ENCODE measurements around the gene MAPT. TPM values are rescaled to one million over a fixed set of nuclear protein-coding genes. Genes with fewer than 3 reads are reported as not detected.

Gene MAPT
- total RNA-seq, 1 donor from 2014 or later, result 0.18 TPM

- Mint-ChIP-seq H3K9me3 (no peaks in the 10 kb centered on the region), H3K4me1 (peaks cover 4% of the 10 kb centered on the region), H3K4me3 (no peak overlapping the region), H3K27me3 (peaks cover 31% of the 10 kb centered on the region), H3K36me3 (ENCODE audit: low read depth) (no peaks in the 10 kb centered on the region), H3K27ac (no peak overlapping the region)
- DNase-seq (no peak), ATAC-seq (ENCODE audit: low read depth) (no peak)
- CTCF ChIA-PET, result no interaction called here
- intact Hi-C loops (cut with micrococcal nuclease), result no loop called here
- no peak for TF ChIP-seq CTCF (IDR thresholded peaks at IDR 0.05)
- POLR2A ChIA-PET, result no interaction called here
These were observed 57.6 kb downstream of the MAPT start for GRCh38 chr17:45951941-45952340.

DNA sequence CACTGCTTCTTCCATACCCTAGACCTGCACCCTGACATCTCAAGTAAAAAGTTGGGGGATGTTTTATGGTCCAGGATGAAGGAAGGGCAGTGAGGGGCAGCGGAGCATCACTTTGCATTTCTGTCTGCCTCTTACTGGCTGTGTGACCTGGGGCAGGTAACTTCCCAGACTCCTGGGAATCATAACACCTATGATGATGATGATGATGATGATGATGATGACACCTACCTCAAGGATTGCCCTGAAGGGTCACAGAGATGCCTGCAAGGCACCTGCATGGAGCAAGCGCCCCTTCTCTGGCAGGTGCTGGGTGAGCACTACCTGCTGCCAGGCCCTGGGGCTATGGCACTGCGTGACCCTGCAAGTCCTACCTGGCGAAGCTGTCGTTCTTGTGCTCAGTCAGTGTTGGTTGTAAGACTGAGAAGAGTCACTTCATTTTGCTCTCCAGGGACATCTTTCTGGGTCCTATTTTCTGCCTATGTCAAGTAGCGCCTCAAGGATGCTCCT, 58.5 kb downstream of the MAPT start:
- TF ChIP-seq CTCF (IDR thresholded peaks at IDR 0.05), result no peak
- POLR2A ChIA-PET, result no interaction called here
- Mint-ChIP-seq H3K4me1 (peaks cover 4% of the 10 kb centered on the region), H3K4me3 (no peak overlapping the region), H3K9me3 (no peaks in the 10 kb centered on the region), H3K27ac (no peak overlapping the region), H3K27me3 (peaks cover 31% of the 10 kb centered on the region), H3K36me3 (ENCODE audit: low read depth) (no peaks in the 10 kb centered on the region)
- DNase-seq, result no peak
- intact Hi-C loops (cut with micrococcal nuclease), result no loop called here
- ATAC-seq (ENCODE audit: low read depth), result no peak
- CTCF ChIA-PET, result no interaction called here

DNA sequence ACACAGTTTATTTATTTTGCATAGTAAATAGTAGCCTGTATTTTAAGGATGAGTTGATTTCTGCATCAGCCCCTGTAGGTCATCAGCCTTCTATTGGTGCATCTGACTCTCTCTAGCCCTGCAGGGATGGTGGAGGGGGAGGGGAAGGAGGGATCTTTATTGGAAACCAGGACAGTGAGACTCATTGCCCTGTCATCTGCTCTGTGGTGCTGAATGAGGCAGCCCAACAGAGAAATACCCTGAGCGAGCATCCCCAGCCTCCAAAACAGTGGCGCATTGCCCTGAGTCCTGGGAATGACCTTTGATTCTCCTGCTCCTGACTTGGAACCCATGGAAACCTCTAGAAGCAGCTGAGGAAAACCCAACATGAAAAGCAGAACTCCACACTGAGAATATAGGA, 59.2 kb downstream of the MAPT start:
- POLR2A ChIA-PET, result no interaction called here
- Mint-ChIP-seq H3K27ac (no peak overlapping the region), H3K27me3 (peaks cover 29% of the 10 kb centered on the region), H3K4me1 (peaks cover 4% of the 10 kb centered on the region), H3K4me3 (no peak overlapping the region), H3K9me3 (no peaks in the 10 kb centered on the region), H3K36me3 (ENCODE audit: low read depth) (no peaks in the 10 kb centered on the region)
- CTCF ChIA-PET, result no interaction called here
- intact Hi-C loops (cut with micrococcal nuclease), result no loop called here
- no peak for DNase-seq
- ATAC-seq (ENCODE audit: low read depth), result no peak
- no peak for TF ChIP-seq CTCF (IDR thresholded peaks at IDR 0.05)

DNA sequence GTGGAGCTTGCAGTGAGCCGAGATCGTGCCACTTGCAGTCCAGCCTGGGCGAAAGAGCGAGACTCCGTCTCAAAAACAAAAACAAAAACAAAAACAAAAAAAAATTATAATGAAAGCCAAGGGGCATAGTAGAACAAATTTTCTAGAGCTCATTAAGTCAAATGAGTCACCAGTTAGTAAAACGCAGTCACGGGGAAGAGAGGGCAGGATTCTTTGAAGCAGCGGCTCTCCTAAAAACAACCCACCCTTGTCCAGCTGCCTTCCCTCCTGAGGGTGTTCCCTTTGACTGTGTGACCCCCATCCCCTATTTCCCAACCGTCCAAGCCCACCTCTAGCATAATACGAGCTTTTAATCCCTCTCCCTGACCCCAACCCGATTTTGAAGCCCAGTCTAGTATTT, 60.6 kb downstream of the MAPT start:
- Mint-ChIP-seq H3K27ac (no peak overlapping the region), H3K9me3 (no peaks in the 10 kb centered on the region), H3K4me1 (no peaks in the 10 kb centered on the region), H3K27me3 (peaks cover 24% of the 10 kb centered on the region), H3K36me3 (ENCODE audit: low read depth) (no peaks in the 10 kb centered on the region), H3K4me3 (no peak overlapping the region)
- no peak for TF ChIP-seq CTCF (IDR thresholded peaks at IDR 0.05)
- DNase-seq (no peak), ATAC-seq (ENCODE audit: low read depth) (no peak)
- intact Hi-C loops (cut with micrococcal nuclease), result no loop called here
- ChIA-PET POLR2A (no interaction called here), CTCF (no interaction called here)

GRCh38 chr17:45955326-45955725, 61.0 kb downstream of the MAPT start:
- intact Hi-C loops (cut with micrococcal nuclease), result no loop called here
- ChIA-PET POLR2A (no interaction called here), CTCF (no interaction called here)
- Mint-ChIP-seq H3K27me3 (peaks cover 20% of the 10 kb centered on the region), H3K4me1 (no peaks in the 10 kb centered on the region), H3K36me3 (ENCODE audit: low read depth) (no peaks in the 10 kb centered on the region), H3K27ac (no peak overlapping the region), H3K4me3 (no peak overlapping the region), H3K9me3 (no peaks in the 10 kb centered on the region)
- DNase-seq (no peak), ATAC-seq (ENCODE audit: low read depth) (no peak)
- no peak for TF ChIP-seq CTCF (IDR thresholded peaks at IDR 0.05)

Data from activated B cell treated with CpG ODN at 0.5 μM for 24 hours (primary cell).